ENCODE results near the gene NPSR1.

DNA sequence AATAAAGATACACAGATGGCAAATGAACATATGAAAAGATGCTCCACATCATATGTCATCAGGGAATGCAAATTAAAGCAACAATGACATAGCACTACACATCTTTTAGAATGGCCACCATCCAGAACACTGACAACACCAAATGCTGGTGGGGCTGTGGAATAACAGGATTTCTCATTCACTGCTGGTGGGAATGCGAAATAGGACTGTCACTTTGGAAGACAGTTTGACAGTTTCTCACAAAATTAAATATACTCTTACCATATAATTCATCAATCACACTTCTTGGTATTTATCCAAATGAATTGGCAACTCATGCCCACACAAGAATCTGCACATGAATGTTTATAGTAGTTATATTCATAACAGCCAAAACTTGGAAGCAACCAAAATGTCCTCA, 68.2 kb downstream of the NPSR1 start:
- TF ChIP-seq TAF1 (IDR thresholded peaks at IDR 0.05; ENCODE audit: borderline replicate concordance, low read depth, low read length) (no peak), POLR2A (IDR thresholded peaks at IDR 0.05; ENCODE audit: low read depth, low read length) (no peak), POLR2AphosphoS5 (IDR thresholded peaks at IDR 0.05; ENCODE audit: low read depth, low read length) (no peak)
